Pulmonary artery endothelial cell (primary cell): ENCODE results near the gene NCK1. TPM values are rescaled to one million over a fixed set of nuclear protein-coding genes. Genes with fewer than 3 reads are reported as not detected.
A peak's percentile ranks its signal among the peaks of the same experiment; 100 is the strongest.
"Not testable (repeated sequence)": the region's sequence is repeated elsewhere in the genome, so short reads cannot be mapped to it uniquely, and the experiment has no call there.

Experiments
- DNase-seq: peaks from one replicate; pipeline ENCODE4 v3.0.0-alpha.2; 2011; ENCODE audit warnings: low read depth, low spot score
- total RNA-seq: library from RNA; depleted of rRNA; stranded (reverse); fragments of >200 nt; gene quantifications from 2 replicates; pipeline ENCODE4 v1.2.3, GENCODE V29; 2014

Gene NCK1
- total RNA-seq, 1 donor from 2014 or later, result 57.3 TPM

- no peak for DNase-seq
Observed at GRCh38 chr3:136862617-136863322, 762 bp downstream of the NCK1 start.

GRCh38 chr3:136869282-136869681 is 7.3 kb downstream of the NCK1 start:
- no peak for DNase-seq

GRCh38 chr3:136872258-136872657 is 10.2 kb downstream of the NCK1 start:
- not testable (repeated sequence) for DNase-seq

- not testable (repeated sequence) for DNase-seq
Observed at GRCh38 chr3:136879510-136879909, 17.5 kb downstream of the NCK1 start.

GRCh38 chr3:136882571-136882970 is 20.6 kb downstream of the NCK1 start:
- no peak for DNase-seq

GRCh38 chr3:136883967-136884720 is 22.1 kb downstream of the NCK1 start:
- DNase-seq, result no peak

GRCh38 chr3:136885357-136886213 is 23.6 kb downstream of the NCK1 start:
- no peak for DNase-seq

GRCh38 chr3:136889947-136890346 is 27.9 kb downstream of the NCK1 start:
- no peak for DNase-seq

- DNase-seq, result peak; percentile 13
Observed at GRCh38 chr3:136891934-136892855, 30.2 kb downstream of the NCK1 start.

GRCh38 chr3:136893848-136894443 is 31.9 kb downstream of the NCK1 start:
- DNase-seq, result peak; percentile 91

GRCh38 chr3:136897171-136897570 is 35.2 kb downstream of the NCK1 start:
- DNase-seq, result not testable (repeated sequence)

GRCh38 chr3:136898549-136898948 is 36.5 kb downstream of the NCK1 start:
- no peak for DNase-seq

- no peak for DNase-seq
Observed at GRCh38 chr3:136898954-136899353, 36.9 kb downstream of the NCK1 start.

- DNase-seq, result no peak
Observed at GRCh38 chr3:136899622-136900158, 37.7 kb downstream of the NCK1 start.

GRCh38 chr3:136900694-136901093 is 38.7 kb downstream of the NCK1 start:
- not testable (repeated sequence) for DNase-seq

GRCh38 chr3:136901391-136901790 is 39.4 kb downstream of the NCK1 start:
- DNase-seq, result peak; percentile 40

GRCh38 chr3:136902530-136902929 is 40.5 kb downstream of the NCK1 start:
- not testable (repeated sequence) for DNase-seq

GRCh38 chr3:136903899-136904298 is 41.9 kb downstream of the NCK1 start:
- DNase-seq, result no peak

- no peak for DNase-seq
Observed at GRCh38 chr3:136904746-136905145, 42.7 kb downstream of the NCK1 start.

- no peak for DNase-seq
Observed at GRCh38 chr3:136905549-136905948, 43.5 kb downstream of the NCK1 start.
